ENCODE measurements around the gene CRTC1.

The CRTC1 gene

GRCh38 chr19:18743784-18744418 is 60.4 kb downstream of the CRTC1 start:
- no peak for DNase-seq (ENCODE audit: low read depth in 2 of 2, low spot score in 1 of 2)

- DNase-seq (ENCODE audit: low read depth in 2 of 2, low spot score in 1 of 2), result no peak
These were observed 61.7 kb downstream of the CRTC1 start for GRCh38 chr19:18745012-18745735.

GRCh38 chr19:18745931-18746330 is 62.5 kb downstream of the CRTC1 start:
- DNase-seq (ENCODE audit: low read depth in 2 of 2, low spot score in 1 of 2), result no peak

- no peak for DNase-seq (ENCODE audit: low read depth in 2 of 2, low spot score in 1 of 2)
These were observed 63.2 kb downstream of the CRTC1 start for GRCh38 chr19:18746401-18747325.

GRCh38 chr19:18749362-18750231 is 66.1 kb downstream of the CRTC1 start:
- no peak for DNase-seq (ENCODE audit: low read depth in 2 of 2, low spot score in 1 of 2)

- no peak for DNase-seq (ENCODE audit: low read depth in 2 of 2, low spot score in 1 of 2)
These were observed 67.0 kb downstream of the CRTC1 start for GRCh38 chr19:18750295-18750970.

GRCh38 chr19:18751571-18751970 is 68.1 kb downstream of the CRTC1 start:
- DNase-seq (ENCODE audit: low read depth in 2 of 2, low spot score in 1 of 2), result no peak

- DNase-seq (ENCODE audit: low read depth in 2 of 2, low spot score in 1 of 2), result no peak
These were observed 71.0 kb downstream of the CRTC1 start for GRCh38 chr19:18754501-18754900.

GRCh38 chr19:18756896-18757295 is 73.4 kb downstream of the CRTC1 start:
- DNase-seq (ENCODE audit: low read depth in 2 of 2, low spot score in 1 of 2), result no peak

- DNase-seq (ENCODE audit: low read depth in 2 of 2, low spot score in 1 of 2), result no peak
These were observed 76.0 kb downstream of the CRTC1 start for GRCh38 chr19:18759304-18759994.

- no peak for DNase-seq (ENCODE audit: low read depth in 2 of 2, low spot score in 1 of 2)
These were observed 76.5 kb downstream of the CRTC1 start for GRCh38 chr19:18759995-18760426.

GRCh38 chr19:18760440-18761383 is 77.2 kb downstream of the CRTC1 start:
- no peak for DNase-seq (ENCODE audit: low read depth in 2 of 2, low spot score in 1 of 2)

GRCh38 chr19:18761531-18762110 is 78.1 kb downstream of the CRTC1 start:
- DNase-seq (ENCODE audit: low read depth in 2 of 2, low spot score in 1 of 2), result no peak

GRCh38 chr19:18762125-18763023 is 78.9 kb downstream of the CRTC1 start:
- no peak for DNase-seq (ENCODE audit: low read depth in 2 of 2, low spot score in 1 of 2)

- no peak for DNase-seq (ENCODE audit: low read depth in 2 of 2, low spot score in 1 of 2)
These were observed 80.5 kb downstream of the CRTC1 start for GRCh38 chr19:18763674-18764590.

- DNase-seq (ENCODE audit: low read depth in 2 of 2, low spot score in 1 of 2), result no peak
These were observed 81.1 kb downstream of the CRTC1 start for GRCh38 chr19:18764591-18765051.
